K562 (cell line): Measurements from ENCODE around the gene SLC35G6.

Experiments used
- BRD4 ChIP-seq: fragments of 200-600 bp; sonication (generic); IDR thresholded peaks from 2 replicates; pipeline ENCODE4 v1.6.1; 2017; ENCODE audit warnings: inconsistent platforms
- CTCF ChIP-seq, 3 experiments: IDR thresholded peaks in 2 of 3; conservative IDR thresholded peaks in 1 of 3; 2 replicates each; pipeline ENCODE4 v1.5.1; 2011 to 2012; ENCODE audit warnings: low read length in 3 of 3, mild to moderate bottlenecking in 3 of 3, control low read depth in 2 of 3, improper control_type of control experiment in 1 of 3, inconsistent platforms in 1 of 3, low read depth in 1 of 3, mixed read lengths in 1 of 3, moderate library complexity in 1 of 3; ENCODE audit not compliant: insufficient read depth in 2 of 3
- POLR2AphosphoS5 ChIP-seq: IDR thresholded peaks from 2 replicates; pipeline ENCODE4 v1.6.1; 2011; ENCODE audit warnings: mild to moderate bottlenecking, low read depth, low read length, moderate library complexity; ENCODE audit not compliant: control insufficient read depth, insufficient read depth
- SMARCC2 ChIP-seq: fragments of 450-650 bp; IDR thresholded peaks from 2 replicates; pipeline ENCODE4 v1.6.1; 2017; ENCODE audit warnings: antibody characterized with exemption, moderate library complexity, mild to moderate bottlenecking, low read depth
- TCF7 ChIP-seq: sonication (generic); IDR thresholded peaks from 2 replicates; pipeline ENCODE4 v1.6.1; 2016; ENCODE audit warnings: antibody characterized with exemption, borderline replicate concordance

GRCh38 chr17:7508145-7508544 is 26.9 kb downstream of the SLC35G6 start:
- TF ChIP-seq SMARCC2: no peak
- no peak for TF ChIP-seq CTCF (IDR thresholded peaks at IDR 0.05 in 2 of 3, conservative IDR thresholded peaks at IDR 0.05 in 1 of 3; ENCODE audit: insufficient read depth in 2 of 3, low read depth in 1 of 3, low read length in 3 of 3)
- no peak for TF ChIP-seq BRD4
- no peak for TF ChIP-seq TCF7
- TF ChIP-seq POLR2AphosphoS5: no peak
